Activated effector memory CD4-positive, alpha-beta T cell treated with anti-CD3 and anti-CD28 coated beads, Interleukin-2, amount 50 U/mL, for 16 hours (primary cell): ENCODE measurements around the gene LIG3.
A peak's percentile ranks its signal among the peaks of the same experiment; 100 is the strongest.
"Not testable (repeated sequence)": the region's sequence is repeated elsewhere in the genome, so short reads cannot be mapped to it uniquely, and the experiment has no call there.

ENCODE experiments used
- DNase-seq: peaks from one replicate; pipeline ENCODE4 v3.0.0-alpha.2; 2020

The LIG3 gene

DNA sequence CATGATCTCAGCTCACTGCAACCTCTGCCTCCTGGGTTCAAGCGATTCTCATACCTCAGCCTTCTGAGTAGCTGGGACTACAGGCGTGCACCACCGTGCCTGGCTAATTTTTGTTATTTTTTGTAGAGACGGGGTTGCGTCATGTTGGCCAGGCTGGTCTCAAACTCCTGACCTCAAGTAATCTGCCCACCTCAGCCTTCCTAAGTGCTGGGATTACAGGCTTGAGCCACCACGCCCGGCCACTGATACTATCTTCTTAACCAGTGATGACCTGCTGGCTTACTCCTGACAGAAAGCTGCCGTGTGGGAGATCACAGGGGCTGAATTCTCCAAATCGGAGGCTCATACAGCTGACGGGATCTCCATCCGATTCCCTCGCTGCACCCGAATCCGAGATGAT lies 20.7 kb downstream of the LIG3 start:
- DNase-seq: not testable (repeated sequence)

DNA sequence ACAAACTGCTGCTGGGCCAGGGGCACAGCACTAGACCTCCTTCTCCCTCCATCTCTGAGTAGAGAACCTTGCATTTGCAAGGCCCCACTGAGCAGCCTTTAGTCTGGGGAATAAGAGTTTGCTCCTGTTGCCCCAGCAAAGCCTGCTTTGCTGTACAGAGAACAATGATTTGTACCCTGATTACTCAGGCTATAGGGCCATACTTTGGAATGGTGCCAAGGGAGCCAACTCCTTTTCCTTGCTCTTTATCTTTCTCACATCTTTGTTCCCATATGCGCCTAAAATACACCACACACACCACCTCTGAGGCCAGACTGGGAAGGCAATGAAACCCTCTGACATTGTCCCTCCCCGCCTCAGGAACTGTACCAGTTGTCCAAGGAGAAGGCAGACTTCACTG lies 21.2 kb downstream of the LIG3 start:
- no peak for DNase-seq

DNA sequence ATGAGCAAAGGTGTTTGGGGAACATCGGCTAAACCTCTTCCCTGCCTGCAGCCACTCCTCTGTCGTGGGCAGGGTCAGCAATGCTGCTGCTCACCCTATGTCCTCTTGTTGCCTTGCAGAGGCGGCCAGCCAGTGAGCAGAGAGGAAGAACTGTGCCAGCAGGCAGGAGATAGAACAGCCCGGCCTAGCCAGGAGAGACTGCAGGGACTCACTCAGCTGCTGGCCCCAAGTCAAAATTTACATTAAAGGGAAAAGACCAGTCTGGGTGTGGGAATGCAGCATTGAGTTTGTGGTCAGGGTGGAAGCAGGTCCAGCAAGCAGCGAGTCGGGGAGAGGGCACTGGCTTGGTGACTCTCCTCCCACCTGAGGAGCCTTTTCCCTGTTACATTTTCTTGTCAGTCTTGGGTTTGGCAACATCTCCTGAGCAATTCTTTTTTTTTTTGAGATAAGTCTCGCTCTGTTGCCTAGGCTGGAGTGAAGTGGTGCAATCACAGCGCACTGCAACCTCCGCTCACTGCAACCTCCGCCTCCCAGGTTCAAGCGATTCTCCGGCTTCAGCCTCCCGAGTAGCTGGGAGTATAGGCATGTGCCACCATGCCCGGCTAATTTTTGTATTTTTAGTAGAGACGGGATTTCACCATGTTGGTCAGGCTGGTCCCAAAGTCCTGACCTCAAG lies 22.7 kb downstream of the LIG3 start:
- DNase-seq: no peak

DNA sequence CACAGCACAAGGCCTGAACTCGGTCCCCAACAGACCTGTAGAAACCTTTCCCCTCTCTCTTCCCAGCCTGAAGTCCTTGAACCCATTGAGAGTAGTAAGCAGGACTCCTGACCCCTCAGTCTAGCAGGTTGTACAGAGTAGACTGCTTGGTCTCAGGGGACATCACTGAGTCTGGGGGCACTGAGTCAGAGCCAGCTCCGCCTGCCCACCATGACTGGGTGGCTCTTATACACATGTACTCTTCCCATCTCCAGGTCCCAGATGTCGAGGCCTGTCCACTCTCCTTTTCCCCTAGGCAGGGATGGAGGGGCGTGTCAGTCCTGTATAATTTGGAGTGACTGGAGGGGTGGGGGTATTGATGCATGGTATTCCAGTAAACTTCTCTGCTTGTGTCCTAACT lies 23.5 kb downstream of the LIG3 start:
- no peak for DNase-seq

DNA sequence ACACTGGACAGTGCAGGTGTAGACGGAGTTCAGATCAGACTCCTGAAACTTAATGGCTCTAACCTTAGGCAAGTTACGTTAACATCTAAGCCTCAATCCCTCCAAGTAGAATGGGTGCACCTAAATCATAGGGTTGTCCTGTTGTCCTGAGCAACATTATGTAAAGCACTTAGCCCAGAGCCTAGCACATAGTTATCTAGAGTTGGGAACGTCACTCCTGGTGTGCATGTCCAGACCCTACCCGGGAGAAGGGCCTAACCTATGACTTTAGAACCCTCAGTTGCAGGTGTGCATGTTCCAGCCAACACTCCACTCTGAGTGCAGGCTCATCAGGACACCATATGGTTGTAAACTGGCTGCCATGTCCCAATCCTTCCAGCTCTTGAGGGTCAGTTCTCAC lies 26.0 kb downstream of the LIG3 start:
- no peak for DNase-seq

DNA sequence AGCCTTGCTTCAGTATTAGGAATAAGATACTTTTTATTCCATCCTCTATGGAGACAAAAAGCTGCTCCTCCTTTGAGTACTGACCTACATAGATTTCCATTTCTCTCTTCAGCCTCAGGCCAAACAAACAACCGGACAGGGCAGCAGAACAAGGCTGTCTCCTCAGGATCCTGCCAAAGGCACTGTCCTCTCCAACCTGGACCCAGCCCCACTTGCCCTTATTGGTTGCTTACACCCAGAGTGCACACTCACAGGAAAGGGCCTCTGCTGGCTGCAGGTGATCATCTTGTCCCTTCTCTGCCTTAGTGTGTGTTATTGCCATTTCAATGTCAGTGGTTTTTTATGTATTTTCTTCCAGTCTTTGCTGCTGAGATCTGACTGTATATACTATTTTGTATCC lies 26.6 kb downstream of the LIG3 start:
- no peak for DNase-seq

DNA sequence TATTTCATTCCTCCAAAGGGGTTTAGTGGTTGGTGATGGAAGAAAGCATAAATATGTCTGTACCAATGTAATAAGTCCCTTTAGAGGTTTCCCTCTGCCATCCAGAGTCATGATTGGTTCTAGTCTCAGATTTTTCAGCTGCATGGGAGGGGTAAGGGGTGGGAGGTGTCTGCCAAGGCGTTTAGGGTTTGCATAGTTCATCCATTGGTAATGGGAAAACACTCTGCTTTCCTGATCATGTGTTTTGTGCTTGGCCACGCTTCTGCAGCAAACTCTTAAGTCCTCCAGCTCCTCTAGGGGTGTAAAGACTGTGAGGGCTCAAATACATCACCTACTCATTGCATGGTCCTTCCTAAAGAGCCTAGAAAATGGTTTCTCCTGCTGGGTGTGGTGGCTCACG lies 29.8 kb downstream of the LIG3 start:
- no peak for DNase-seq

DNA sequence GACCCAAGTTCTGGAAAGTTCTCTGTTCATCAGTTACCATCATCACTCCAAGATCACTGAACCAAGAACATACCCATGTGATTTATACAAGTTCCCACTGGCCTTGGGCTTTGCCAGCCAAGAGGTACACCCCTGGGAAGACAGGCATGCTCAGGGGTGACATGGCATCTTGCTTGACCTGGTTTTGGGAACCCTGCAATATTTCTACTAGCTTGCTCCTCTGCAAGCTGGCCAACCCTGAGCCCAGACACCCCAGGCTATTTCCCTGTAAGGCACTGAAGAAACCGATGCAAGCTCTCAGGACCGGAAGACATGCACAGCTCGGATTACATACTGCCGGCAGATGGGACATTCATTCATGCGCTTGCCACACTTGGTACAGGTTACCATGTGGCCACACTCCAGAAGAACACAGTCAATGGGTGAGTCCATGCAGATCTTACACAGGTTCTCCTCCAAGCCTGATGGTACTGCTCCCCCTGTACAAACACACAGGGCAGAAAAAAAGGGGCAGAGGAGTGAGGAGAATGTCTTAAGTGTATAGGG lies 31.4 kb downstream of the LIG3 start:
- no peak for DNase-seq

DNA sequence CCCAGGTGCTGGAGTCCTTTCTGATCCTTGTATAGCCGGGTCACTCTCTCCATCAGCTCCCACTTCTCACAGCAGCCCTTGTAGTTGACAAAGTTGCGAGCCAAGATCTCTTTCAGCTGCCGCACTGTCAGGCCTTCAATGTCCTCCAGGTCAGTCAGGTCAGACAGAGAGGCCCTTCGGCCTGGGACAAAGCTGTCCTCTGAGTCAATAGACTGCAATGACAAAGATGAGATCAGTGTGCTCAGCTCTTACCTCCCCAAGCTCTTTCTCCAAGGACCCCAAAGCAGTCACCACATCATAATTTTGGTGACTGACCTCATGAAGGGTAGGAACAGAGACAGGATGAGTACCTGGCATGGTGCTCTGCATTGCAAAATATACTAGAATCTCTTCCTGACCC lies 36.1 kb downstream of the LIG3 start:
- DNase-seq: no peak

DNA sequence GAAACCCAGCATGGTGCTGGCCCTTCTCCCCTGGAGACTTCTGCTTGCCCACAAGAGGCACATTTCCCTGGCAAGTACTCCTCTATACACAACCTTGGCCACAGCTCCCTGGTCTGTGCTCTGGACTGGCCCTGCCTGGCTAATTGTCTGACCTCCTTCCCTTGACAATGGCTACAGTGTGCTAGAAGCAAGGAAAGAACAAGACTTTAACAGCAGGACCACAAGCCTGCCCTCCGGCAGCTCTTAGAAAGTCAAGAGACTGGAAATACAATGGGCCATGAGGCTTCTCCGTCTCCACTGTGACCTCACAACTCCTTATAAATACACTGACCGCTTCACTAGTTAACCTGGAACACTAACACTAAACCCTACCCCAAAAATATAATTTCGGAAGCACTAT lies 36.7 kb downstream of the LIG3 start:
- no peak for DNase-seq

DNA sequence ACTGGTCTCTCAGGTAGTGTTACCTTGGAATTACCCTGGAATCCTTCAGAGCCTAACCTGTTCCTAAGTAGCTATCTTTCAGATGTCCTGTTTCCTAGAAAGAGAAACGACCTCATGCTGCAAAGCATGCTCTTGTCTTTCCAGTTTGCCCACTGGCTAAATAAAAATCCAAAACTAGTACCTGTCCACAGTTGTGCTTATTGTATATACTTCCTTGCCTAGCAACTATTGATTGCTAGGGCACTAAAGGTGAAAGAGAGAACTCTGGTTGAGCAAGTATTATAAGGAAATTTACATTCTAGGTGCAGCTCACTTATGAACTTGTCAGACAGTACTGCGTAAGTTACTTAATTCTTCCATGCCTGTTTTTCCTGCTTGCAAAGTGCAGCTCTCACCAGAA lies 38.5 kb downstream of the LIG3 start:
- DNase-seq: no peak

DNA sequence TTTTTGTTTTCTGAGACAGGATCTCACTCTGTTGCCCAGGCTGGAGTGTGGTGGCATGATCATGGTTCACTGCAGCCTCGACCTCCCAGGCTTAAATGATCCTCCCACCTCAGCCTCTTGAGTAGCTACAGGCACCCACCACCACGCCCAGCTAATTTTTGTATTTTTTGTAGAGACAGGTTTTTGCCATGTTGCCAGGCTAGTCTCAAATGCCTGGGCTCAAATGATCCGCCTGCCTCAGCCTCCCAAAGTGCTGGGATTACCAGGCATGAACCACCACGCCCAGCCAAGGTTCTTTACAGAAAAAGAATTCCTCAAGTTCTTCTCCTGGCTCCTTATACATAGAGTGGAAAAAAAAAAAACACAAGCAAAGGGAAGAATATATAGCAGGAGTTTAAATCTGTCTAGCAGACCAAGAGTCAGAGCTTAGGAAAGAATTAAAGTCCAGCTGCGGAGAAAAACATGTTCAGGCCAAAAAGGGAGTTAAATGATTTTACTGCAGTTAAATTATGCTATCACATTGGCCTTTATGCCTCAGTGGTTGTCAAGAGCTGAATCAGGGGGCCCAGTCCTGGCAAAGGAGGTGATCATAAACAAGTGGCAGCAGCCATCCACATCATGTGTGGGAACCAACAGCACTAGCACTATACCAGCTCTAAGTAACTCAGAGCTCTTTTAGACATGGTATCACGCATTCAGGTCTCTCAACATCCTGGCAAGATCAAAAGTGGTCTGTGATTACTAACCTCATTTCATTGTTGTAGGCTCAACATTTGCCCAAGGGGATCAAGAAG lies 39.3 kb downstream of the LIG3 start:
- no peak for DNase-seq

DNA sequence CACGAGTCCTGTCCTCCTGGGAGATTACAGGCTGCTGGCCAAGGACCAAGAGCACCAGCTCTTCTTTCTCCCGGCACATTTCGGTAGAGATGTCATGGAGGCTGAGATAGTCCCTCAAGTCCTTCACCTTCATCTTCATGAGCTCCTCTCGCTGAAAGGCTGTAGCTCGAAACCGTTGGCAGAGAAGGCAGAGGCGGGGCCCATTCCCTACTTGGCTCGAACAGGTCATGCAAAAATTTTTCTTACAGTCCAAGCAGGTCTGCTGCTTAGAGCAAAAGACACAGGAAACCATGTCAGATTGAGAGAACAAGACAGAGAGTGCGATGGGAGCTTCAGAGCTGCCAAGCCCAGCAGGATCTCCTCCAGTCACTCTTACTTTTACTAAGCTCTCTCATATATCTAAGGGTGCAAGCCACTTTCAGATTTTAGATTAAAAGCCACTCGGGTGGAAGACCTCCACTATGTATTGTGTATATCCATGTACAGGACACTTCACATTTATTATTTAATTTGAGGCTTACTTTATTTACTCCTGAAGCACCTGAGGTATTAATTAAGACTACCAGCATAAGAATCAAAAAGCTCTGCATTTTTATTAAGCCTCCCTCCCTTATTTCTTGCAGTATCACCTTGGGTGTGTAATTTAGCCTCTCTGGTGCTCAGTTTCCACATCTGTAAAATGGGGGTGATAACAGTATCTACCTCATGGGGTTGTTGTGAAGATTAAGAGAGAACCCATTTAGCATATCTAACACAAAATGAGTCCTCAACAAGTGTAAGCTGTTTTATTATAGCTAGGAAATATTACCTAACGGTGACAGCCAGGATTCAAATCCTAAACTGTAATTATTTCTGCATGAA lies 41.4 kb downstream of the LIG3 start:
- DNase-seq: no peak

DNA sequence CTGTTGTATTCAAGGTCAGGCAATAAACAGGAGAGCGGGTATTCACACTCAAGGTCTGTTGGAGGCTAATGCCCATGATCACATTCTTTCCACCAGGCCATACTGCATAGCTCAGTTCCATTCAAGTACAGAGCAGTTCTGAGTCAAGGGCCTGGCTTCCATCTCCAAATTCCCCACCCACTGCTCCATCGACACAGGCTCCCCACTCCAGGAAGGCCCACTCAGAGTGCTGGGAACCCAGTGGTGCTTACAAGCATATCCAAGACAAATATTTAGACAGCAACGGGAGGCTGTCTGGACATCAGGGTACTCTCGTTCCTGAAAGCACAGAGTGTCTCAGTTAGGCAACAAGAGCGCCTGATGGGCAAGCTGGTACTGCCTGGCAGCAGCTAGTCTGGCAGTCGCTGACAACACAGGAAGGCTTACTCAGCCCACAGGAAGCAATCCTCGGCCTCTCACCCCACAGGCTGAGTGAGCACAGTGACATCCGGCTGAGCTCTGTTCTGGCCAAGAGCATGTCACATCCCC lies 42.3 kb downstream of the LIG3 start:
- DNase-seq: peak; percentile 89

DNA sequence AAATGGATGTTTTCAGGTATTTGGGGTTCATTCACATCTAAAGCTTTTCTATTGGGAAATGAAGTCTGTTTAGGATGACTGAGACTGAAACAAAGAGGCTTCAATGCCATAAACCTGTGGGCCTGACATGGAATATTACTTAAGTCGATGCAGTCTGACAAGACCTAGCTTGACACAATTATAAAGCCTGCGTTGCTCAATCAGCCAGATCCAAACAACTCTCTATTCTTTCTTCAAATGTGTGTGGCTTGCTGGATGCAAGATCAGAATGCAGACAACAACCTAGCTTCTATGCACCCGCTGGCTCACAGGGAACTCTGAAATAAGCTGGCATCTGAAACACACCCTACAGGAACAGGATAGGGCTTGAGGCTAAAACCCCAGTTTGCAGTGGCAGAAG lies 43.2 kb downstream of the LIG3 start:
- DNase-seq: no peak

DNA sequence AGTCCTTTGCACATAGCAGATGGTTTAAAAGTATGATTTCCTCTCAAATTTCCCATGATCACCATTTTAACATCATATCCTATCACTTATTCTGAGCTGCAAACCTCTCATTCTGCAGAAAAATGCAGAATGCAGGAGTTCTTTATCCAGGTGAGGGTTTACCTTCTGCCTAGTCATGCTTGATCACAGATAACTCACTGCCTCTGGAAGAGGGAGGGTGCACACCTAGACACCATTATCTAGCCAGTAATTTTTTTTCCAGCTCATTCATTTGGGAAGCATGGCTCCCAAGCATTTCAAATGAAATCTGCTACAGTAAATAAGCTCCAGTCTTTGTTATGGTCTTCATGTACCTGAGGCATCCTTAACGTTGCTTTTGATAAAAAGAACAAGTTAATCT lies 45.2 kb downstream of the LIG3 start:
- DNase-seq: no peak

DNA sequence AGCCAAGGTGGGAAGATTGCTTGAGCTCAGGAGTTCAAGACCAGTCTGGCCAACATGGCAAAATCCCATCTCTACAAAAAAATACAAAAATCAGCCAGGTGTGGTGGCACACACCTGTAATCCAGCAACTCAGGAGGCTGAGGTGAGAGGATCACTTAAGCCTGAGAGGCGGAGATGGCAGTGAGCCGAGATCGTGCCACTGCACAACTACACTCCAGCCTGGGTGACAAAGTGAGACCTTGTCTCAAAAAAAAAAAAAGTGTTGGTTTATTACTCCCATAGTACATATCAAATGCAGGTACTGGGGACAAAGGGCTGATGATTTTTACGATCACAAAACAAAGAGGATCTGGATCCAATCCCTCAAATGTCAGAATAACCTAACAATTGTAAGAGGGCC lies 47.8 kb downstream of the LIG3 start:
- DNase-seq: not testable (repeated sequence)

DNA sequence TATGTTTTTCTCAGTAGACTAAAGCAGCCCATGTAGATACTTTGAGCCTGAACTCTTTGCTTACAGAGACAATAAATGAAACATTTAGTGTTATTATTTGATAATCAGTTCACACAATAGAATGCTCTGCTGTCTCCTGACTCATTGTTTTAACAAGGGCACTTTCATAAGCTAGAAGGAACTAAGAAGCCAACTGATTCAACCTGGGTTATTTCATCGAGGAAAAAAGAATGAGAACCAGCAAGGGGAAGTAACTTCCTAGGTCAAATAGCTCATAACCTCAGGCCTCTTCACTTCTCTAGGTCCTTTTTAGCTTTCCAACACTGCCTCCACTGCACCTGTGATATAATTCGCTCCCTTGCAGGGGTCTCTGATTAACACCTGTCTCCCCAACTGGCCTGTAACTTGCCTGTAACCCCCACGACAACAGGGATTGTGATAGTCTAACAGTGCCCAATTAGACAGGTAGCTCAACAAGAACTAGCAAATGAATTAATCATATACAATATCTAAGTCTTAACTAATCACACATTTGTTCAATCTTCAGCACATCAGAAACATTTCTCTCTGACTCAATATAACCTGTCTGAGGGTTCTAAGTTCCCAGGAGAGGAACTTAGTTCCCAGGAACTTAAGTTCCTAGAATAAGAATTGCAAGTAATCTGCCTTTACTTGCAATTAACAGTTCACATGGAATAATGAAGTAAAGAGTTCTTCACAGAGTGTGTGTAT lies 48.4 kb downstream of the LIG3 start:
- DNase-seq: no peak

DNA sequence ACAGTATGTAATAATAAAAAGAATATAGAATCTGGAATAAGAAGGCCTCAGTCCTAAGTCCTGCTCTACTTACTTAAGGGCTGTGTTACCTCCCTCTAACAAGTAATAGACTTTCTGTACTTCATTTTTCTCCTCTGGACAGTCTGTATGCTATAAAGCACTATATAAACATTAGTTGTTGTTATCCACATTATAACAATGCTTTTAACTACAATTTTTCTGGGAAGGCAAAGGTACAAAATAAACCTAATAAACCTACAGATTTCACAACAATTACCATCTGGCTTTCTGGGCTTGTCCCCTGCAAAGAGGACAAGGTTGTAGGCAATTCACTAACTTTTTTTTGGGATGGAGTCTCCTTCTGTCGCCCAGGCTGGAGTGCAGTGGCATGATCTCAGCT lies 50.5 kb downstream of the LIG3 start:
- DNase-seq: no peak

DNA sequence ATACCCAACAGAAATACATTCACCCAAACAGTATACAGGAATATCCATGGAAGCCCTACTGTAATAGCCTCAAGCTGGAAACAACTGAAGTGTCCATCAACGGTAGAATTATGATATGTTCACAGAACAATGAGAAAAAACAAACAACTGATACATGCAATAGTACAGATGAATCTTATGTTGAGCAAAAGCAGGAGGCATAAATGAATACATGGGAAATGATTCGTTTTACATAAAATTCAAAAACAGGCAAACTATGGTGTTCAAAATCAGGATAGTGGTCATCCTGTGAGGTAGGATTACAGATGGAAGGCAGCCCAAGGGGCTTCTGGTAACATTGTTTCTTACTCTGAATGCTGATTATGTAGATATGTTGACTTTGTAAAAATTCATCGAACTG lies 58.1 kb downstream of the LIG3 start:
- no peak for DNase-seq

DNA sequence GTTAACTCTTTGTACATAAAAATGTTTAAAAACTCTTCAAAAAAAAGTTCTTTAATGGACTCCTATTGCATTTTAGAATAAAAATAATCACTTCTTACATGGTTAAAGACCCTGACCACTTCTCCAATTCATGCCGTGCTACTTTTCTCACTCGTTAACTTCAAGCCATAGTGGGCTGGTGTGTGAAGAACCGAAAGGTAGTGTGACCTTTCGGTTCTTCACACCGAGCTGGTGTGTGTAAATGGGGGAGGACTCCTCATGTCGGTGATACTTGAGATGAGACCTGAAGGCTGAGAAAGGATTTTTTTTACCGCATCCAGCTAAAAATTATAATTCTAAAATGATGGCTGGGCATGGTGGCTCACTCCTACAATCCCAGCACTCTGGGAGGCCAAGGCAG lies 61.1 kb downstream of the LIG3 start:
- DNase-seq: no peak

DNA sequence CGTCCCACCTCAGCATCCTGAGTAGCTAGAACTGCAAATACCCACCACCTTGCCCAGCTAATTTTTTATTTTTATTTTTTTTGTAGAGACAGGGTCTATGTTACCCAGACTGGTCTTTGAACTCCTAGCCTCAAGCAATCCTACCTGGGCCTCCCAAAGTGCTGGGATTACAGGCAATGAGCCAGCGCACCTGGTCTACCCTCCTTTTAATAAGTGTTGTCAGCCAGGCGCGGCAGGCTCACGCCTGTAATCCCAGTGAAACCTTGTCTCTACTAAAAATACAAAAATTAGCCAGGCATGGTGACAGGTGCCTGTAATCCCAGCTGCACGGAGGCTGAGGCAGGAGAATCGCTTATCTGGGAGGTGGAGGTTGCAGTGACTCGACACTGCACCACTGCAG lies 63.9 kb downstream of the LIG3 start:
- DNase-seq: no peak
